HepG2 (cell line): Measurements from ENCODE around the gene NCOA7. TPM values are rescaled to one million over a fixed set of nuclear protein-coding genes. Genes with fewer than 3 reads are reported as not detected.

Experiments used
- CAMTA2 ChIP-seq: sonication (generic); formaldehyde crosslinking; IDR thresholded peaks from 2 replicates; pipeline ENCODE4 v1.4.0; 2020; ENCODE audit warnings: mild to moderate bottlenecking, missing genetic modification reagents, borderline replicate concordance
- EHMT2 ChIP-seq: fragments of 200-600 bp; sonication (generic); IDR thresholded peaks from 2 replicates; pipeline ENCODE4 v1.7.0; 2017; ENCODE audit warnings: antibody characterized with exemption, low read depth, low read length, borderline replicate concordance
- ELF4 ChIP-seq: sonication (generic); formaldehyde crosslinking; IDR thresholded peaks from 2 replicates; pipeline ENCODE4 v1.5.0; 2020; ENCODE audit warnings: missing genetic modification reagents, mild to moderate bottlenecking, moderate library complexity, borderline replicate concordance
- IRF2 ChIP-seq: IDR thresholded peaks from 2 replicates; pipeline ENCODE4 v1.6.1; 2018; ENCODE audit warnings: missing genetic modification reagents, missing compliant biosample characterization
- PTBP1 ChIP-seq: fragments of 200-400 bp; formaldehyde crosslinking; IDR thresholded peaks from 2 replicates; pipeline ENCODE4 v1.6.1; 2018; ENCODE audit warnings: low read length, low read depth; ENCODE audit not compliant: poor library complexity, severe bottlenecking
- RFXAP ChIP-seq: sonication (generic); formaldehyde crosslinking; IDR thresholded peaks from 2 replicates; pipeline ENCODE4 v1.4.0; 2020; ENCODE audit warnings: missing genetic modification reagents, borderline replicate concordance
- ZFP1 ChIP-seq: IDR thresholded peaks from 2 replicates; pipeline ENCODE4 v1.6.1; 2016
- ZNF564 ChIP-seq: sonication (generic); formaldehyde crosslinking; IDR thresholded peaks from 2 replicates; pipeline ENCODE4 v1.8.1; 2023; ENCODE audit warnings: mild to moderate bottlenecking, missing genetic modification reagents
- ZNF749 ChIP-seq: sonication (generic); formaldehyde crosslinking; IDR thresholded peaks from 2 replicates; pipeline ENCODE4 v1.8.0; 2022; ENCODE audit warnings: mild to moderate bottlenecking, missing genetic modification reagents, moderate library complexity, borderline replicate concordance
- ZSCAN29 ChIP-seq: sonication (generic); formaldehyde crosslinking; conservative IDR thresholded peaks from 2 replicates; pipeline ENCODE4 v1.4.0; 2020; ENCODE audit warnings: mild to moderate bottlenecking, missing genetic modification reagents
- polyA plus RNA-seq, 8 experiments: library from polyadenylated mRNA; depleted of rRNA in 3 of 8; stranded (reverse) in 7 of 8; unstranded in 1 of 8; fragments of >200 nt; fragmentation: Illumina TruSeq in 4 of 8; extraction: Trizol in 4 of 8; gene quantifications; 2 replicates each; pipeline versions ENCODE4 v1.2.1 to v1.2.3, GENCODE V29; 2011 to 2016; ENCODE audit warnings: low read depth in 4 of 8, missing spikeins in 1 of 8, mixed read lengths in 1 of 8; ENCODE audit not compliant: insufficient read depth in 1 of 8
- total RNA-seq, 5 experiments: library from RNA; depleted of rRNA; stranded (reverse); fragments of >200 nt; fragmentation: Illumina TruSeq; extraction: Trizol; gene quantifications; 2 replicates each; pipeline ENCODE4 v1.2.3, GENCODE V29; 2016; ENCODE audit warnings: low read depth in 1 of 5
- TF ChIP-seq, protein P1 (sequence below): sonication (generic); formaldehyde crosslinking; IDR thresholded peaks from 2 replicates; pipeline ENCODE4 v1.9.0; 2022; ENCODE audit warnings: missing genetic modification reagents, mild to moderate bottlenecking, borderline replicate concordance
- TF ChIP-seq, protein P2 (sequence below): sonication (generic); formaldehyde crosslinking; IDR thresholded peaks from one replicate; pipeline ENCODE4 v1.5.1; 2020; ENCODE audit warnings: mild to moderate bottlenecking, missing genetic modification reagents; ENCODE audit errors: not compliant biosample characterization
- TF ChIP-seq, protein P3 (sequence below): IDR thresholded peaks from 2 replicates; pipeline ENCODE4 v1.6.1; 2016; ENCODE audit warnings: low read depth, control low read depth
- TF ChIP-seq, protein P4 (sequence below): sonication (generic); formaldehyde crosslinking; IDR thresholded peaks from 2 replicates; pipeline ENCODE4 v1.4.0; 2020; ENCODE audit warnings: mild to moderate bottlenecking, missing genetic modification reagents

Gene NCOA7
- total and polyA plus RNA-seq, 2 of the 13 experiments (the other 11 are each of a cell fraction or from before 2014, with no cell fraction given): 13.6 to 20.8 TPM

GRCh38 chr6:125956506-125957390 is 166.0 kb downstream of the NCOA7 start, which contains the start of gene HINT3 (continued):
- TF ChIP-seq ZNF564 (CRISPR knock-in tag) (peak; percentile 56; the same call in 1 of the 2 replicates), PTBP1 (peak; percentile 95), ELF4 (CRISPR knock-in tag) (peak; percentile 88; the same call in 1 of the 2 replicates), ZNF749 (peak; percentile 90; the same call in 1 of the 2 replicates), IRF2 (CRISPR knock-in tag) (peak; percentile 96), EHMT2 (peak; percentile 52; the same call in 1 of the 2 replicates), ZFP1 (CRISPR knock-in tag) (peak; percentile 79; the same call in 1 of the 2 replicates), ZSCAN29 (CRISPR knock-in tag) (peak; percentile 93), RFXAP (CRISPR knock-in tag) (peak; percentile 92), CAMTA2 (CRISPR knock-in tag) (peak; percentile 99)
- TF ChIP-seq, protein P1, sequence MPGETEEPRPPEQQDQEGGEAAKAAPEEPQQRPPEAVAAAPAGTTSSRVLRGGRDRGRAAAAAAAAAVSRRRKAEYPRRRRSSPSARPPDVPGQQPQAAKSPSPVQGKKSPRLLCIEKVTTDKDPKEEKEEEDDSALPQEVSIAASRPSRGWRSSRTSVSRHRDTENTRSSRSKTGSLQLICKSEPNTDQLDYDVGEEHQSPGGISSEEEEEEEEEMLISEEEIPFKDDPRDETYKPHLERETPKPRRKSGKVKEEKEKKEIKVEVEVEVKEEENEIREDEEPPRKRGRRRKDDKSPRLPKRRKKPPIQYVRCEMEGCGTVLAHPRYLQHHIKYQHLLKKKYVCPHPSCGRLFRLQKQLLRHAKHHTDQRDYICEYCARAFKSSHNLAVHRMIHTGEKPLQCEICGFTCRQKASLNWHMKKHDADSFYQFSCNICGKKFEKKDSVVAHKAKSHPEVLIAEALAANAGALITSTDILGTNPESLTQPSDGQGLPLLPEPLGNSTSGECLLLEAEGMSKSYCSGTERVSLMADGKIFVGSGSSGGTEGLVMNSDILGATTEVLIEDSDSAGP (CRISPR knock-in tag): peak; percentile 98
- TF ChIP-seq, protein P2, sequence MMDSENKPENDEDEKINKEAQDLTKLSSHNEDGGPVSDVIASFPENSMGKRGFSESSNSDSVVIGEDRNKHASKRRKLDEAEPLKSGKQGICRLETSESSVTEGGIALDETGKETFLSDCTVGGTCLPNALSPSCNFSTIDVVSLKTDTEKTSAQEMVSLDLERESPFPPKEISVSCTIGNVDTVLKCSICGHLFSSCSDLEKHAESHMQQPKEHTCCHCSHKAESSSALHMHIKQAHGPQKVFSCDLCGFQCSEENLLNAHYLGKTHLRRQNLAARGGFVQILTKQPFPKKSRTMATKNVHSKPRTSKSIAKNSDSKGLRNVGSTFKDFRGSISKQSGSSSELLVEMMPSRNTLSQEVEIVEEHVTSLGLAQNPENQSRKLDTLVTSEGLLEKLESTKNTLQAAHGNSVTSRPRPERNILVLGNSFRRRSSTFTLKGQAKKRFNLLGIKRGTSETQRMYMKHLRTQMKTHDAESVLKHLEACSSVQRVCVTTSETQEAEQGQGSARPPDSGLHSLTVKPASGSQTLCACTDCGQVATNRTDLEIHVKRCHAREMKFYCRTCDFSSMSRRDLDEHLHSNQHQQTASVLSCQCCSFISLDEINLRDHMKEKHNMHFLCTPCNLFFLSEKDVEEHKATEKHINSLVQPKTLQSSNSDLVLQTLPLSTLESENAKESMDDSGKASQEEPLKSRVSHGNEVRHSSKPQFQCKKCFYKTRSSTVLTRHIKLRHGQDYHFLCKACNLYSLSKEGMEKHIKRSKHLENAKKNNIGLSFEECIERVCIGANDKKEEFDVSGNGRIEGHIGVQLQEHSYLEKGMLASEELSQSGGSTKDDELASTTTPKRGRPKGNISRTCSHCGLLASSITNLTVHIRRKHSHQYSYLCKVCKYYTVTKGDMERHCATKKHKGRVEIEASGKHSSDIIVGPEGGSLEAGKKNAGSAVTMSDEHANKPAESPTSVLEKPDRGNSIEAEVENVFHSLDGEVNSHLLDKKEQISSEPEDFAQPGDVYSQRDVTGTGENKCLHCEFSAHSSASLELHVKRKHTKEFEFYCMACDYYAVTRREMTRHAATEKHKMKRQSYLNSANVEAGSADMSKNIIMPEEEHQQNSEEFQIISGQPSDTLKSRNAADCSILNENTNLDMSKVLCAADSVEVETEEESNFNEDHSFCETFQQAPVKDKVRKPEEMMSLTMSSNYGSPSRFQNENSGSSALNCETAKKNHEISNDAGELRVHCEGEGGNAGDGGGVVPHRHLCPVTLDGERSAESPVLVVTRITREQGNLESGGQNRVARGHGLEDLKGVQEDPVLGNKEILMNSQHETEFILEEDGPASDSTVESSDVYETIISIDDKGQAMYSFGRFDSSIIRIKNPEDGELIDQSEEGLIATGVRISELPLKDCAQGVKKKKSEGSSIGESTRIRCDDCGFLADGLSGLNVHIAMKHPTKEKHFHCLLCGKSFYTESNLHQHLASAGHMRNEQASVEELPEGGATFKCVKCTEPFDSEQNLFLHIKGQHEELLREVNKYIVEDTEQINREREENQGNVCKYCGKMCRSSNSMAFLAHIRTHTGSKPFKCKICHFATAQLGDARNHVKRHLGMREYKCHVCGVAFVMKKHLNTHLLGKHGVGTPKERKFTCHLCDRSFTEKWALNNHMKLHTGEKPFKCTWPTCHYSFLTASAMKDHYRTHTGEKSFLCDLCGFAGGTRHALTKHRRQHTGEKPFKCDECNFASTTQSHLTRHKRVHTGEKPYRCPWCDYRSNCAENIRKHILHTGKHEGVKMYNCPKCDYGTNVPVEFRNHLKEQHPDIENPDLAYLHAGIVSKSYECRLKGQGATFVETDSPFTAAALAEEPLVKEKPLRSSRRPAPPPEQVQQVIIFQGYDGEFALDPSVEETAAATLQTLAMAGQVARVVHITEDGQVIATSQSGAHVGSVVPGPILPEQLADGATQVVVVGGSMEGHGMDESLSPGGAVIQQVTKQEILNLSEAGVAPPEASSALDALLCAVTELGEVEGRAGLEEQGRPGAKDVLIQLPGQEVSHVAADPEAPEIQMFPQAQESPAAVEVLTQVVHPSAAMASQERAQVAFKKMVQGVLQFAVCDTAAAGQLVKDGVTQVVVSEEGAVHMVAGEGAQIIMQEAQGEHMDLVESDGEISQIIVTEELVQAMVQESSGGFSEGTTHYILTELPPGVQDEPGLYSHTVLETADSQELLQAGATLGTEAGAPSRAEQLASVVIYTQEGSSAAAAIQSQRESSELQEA: peak; percentile 99
- TF ChIP-seq, protein P3, sequence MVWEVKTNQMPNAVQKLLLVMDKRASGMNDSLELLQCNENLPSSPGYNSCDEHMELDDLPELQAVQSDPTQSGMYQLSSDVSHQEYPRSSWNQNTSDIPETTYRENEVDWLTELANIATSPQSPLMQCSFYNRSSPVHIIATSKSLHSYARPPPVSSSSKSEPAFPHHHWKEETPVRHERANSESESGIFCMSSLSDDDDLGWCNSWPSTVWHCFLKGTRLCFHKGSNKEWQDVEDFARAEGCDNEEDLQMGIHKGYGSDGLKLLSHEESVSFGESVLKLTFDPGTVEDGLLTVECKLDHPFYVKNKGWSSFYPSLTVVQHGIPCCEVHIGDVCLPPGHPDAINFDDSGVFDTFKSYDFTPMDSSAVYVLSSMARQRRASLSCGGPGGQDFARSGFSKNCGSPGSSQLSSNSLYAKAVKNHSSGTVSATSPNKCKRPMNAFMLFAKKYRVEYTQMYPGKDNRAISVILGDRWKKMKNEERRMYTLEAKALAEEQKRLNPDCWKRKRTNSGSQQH: peak; percentile 94
- TF ChIP-seq, protein P4, sequence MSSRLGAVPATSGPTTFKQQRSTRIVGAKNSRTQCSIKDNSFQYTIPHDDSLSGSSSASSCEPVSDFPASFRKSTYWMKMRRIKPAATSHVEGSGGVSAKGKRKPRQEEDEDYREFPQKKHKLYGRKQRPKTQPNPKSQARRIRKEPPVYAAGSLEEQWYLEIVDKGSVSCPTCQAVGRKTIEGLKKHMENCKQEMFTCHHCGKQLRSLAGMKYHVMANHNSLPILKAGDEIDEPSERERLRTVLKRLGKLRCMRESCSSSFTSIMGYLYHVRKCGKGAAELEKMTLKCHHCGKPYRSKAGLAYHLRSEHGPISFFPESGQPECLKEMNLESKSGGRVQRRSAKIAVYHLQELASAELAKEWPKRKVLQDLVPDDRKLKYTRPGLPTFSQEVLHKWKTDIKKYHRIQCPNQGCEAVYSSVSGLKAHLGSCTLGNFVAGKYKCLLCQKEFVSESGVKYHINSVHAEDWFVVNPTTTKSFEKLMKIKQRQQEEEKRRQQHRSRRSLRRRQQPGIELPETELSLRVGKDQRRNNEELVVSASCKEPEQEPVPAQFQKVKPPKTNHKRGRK (CRISPR knock-in tag): 0 out of 2 replicates have a peak, but pooled peaks have one; percentile 53
